Neuronal stem cell (in vitro differentiated cells): Measurements from ENCODE around the gene OVCA2.

Experiments
- DNase-seq: peaks from one replicate; pipeline ENCODE4 v3.0.0-alpha.2; 2013; ENCODE audit warnings: low spot score
- H2AFZ ChIP-seq: one replicate; pipeline ENCODE4 v1.6.1; 2013; ENCODE audit warnings: mild to moderate bottlenecking, low read length, inconsistent platforms
- H2AK5ac ChIP-seq: 2 replicates; pipeline ENCODE4 v1.6.1; 2013; ENCODE audit warnings: low read depth, mild to moderate bottlenecking, inconsistent platforms, low read length, moderate library complexity, mixed read lengths
- H2BK120ac ChIP-seq: 2 replicates; pipeline ENCODE4 v1.6.1; 2013; ENCODE audit warnings: low read depth, mild to moderate bottlenecking, inconsistent platforms, low read length, moderate library complexity, mixed read lengths
- H2BK12ac ChIP-seq: one replicate; pipeline ENCODE4 v1.6.1; 2013; ENCODE audit warnings: low read length, inconsistent platforms
- H2BK15ac ChIP-seq: 2 replicates; pipeline ENCODE4 v1.6.1; 2013; ENCODE audit warnings: mild to moderate bottlenecking, low read length, inconsistent platforms, mixed read lengths
- H2BK5ac ChIP-seq: one replicate; pipeline ENCODE4 v1.6.1; 2013; ENCODE audit warnings: inconsistent platforms, mild to moderate bottlenecking, low read length, moderate library complexity
- H3K14ac ChIP-seq: one replicate; pipeline ENCODE4 v1.6.1; 2013; ENCODE audit warnings: low read length, inconsistent platforms
- H3K18ac ChIP-seq: 2 replicates; pipeline ENCODE4 v1.6.1; 2013; ENCODE audit warnings: low read length, inconsistent platforms
- H3K23ac ChIP-seq: 2 replicates; pipeline ENCODE4 v1.6.1; 2013; ENCODE audit warnings: low read depth, mild to moderate bottlenecking, mixed read lengths, low read length, inconsistent platforms; ENCODE audit not compliant: poor library complexity
- H3K27ac ChIP-seq: replicated peaks from 3 replicates; pipeline ENCODE4 v1.5.1; 2013; ENCODE audit warnings: low read length, inconsistent platforms
- H3K27me3 ChIP-seq, 3 experiments: 2 replicates each; pipeline ENCODE4 v1.6.1; 2013; ENCODE audit warnings: low read length in 3 of 3, mild to moderate bottlenecking in 2 of 3, inconsistent platforms in 1 of 3, low read depth in 1 of 3, mixed read lengths in 1 of 3, moderate library complexity in 1 of 3; ENCODE audit not compliant: control insufficient read depth in 3 of 3, insufficient read depth in 3 of 3
- H3K36me3 ChIP-seq, 2 donors: replicated peaks in 1 of 2; 2 replicates each; pipeline ENCODE4 v1.6.1; 2013; ENCODE audit warnings: low read length in 2 of 2; ENCODE audit not compliant: control insufficient read depth in 2 of 2, insufficient read depth in 2 of 2
- H3K4ac ChIP-seq: 2 replicates; pipeline ENCODE4 v1.6.1; 2013; ENCODE audit warnings: inconsistent platforms, mild to moderate bottlenecking, low read length, moderate library complexity
- H3K4me1 ChIP-seq, 2 donors: 1 replicate in 1 of 2; 2 replicates in 1 of 2; pipeline ENCODE4 v1.6.1; 2013; ENCODE audit warnings: low read length in 2 of 2, low read depth in 1 of 2; ENCODE audit not compliant: control insufficient read depth in 2 of 2, insufficient read depth in 1 of 2
- H3K4me2 ChIP-seq: one replicate; pipeline ENCODE4 v1.6.1; 2013; ENCODE audit warnings: mild to moderate bottlenecking, low read length, inconsistent platforms; ENCODE audit not compliant: insufficient read depth, poor library complexity, severe bottlenecking
- H3K4me3 ChIP-seq, 2 donors: 2 replicates each; pipeline ENCODE4 v1.5.1; 2013; ENCODE audit warnings: low read length in 2 of 2, mild to moderate bottlenecking in 2 of 2, inconsistent platforms in 1 of 2, moderate library complexity in 1 of 2
- H3K79me1 ChIP-seq: one replicate; pipeline ENCODE4 v1.6.1; 2013; ENCODE audit warnings: low read depth, mild to moderate bottlenecking, inconsistent platforms, low read length, moderate library complexity
- H3K9ac ChIP-seq: one replicate; pipeline ENCODE4 v1.6.1; 2013; ENCODE audit warnings: mild to moderate bottlenecking, low read depth, low read length, inconsistent platforms; ENCODE audit not compliant: poor library complexity
- H3K9me3 ChIP-seq, 2 donors: replicated peaks in 1 of 2; 2 replicates each; pipeline versions ENCODE3 to v1.6.1; 2013; ENCODE audit warnings: low read length in 2 of 2, mild to moderate bottlenecking in 2 of 2, inconsistent platforms in 1 of 2, low read depth in 1 of 2, mixed read lengths in 1 of 2, moderate library complexity in 1 of 2; ENCODE audit not compliant: control insufficient read depth in 2 of 2, insufficient read depth in 1 of 2
- H4K8ac ChIP-seq: one replicate; pipeline ENCODE4 v1.6.1; 2013; ENCODE audit warnings: low read depth, mild to moderate bottlenecking, inconsistent platforms, low read length, moderate library complexity
- H4K91ac ChIP-seq: one replicate; pipeline ENCODE4 v1.6.1; 2013; ENCODE audit warnings: low read length, low read depth, mild to moderate bottlenecking, inconsistent platforms; ENCODE audit not compliant: poor library complexity
- WGBS, 2 donors: extraction: QIAGEN DNeasy Blood & Tissue Kit; methylation state at CpG; one replicate each; pipeline ENCODE4 v1.1.7; 2013; ENCODE audit warnings: missing lambda C conversion rate in 2 of 2, mixed read lengths in 1 of 2; ENCODE audit not compliant: insufficient read length in 2 of 2, insufficient replicate concordance in 1 of 2; ENCODE audit errors: extremely low coverage in 2 of 2; 5-methylcytosine and 5-hydroxymethylcytosine counted together

The OVCA2 gene

DNA sequence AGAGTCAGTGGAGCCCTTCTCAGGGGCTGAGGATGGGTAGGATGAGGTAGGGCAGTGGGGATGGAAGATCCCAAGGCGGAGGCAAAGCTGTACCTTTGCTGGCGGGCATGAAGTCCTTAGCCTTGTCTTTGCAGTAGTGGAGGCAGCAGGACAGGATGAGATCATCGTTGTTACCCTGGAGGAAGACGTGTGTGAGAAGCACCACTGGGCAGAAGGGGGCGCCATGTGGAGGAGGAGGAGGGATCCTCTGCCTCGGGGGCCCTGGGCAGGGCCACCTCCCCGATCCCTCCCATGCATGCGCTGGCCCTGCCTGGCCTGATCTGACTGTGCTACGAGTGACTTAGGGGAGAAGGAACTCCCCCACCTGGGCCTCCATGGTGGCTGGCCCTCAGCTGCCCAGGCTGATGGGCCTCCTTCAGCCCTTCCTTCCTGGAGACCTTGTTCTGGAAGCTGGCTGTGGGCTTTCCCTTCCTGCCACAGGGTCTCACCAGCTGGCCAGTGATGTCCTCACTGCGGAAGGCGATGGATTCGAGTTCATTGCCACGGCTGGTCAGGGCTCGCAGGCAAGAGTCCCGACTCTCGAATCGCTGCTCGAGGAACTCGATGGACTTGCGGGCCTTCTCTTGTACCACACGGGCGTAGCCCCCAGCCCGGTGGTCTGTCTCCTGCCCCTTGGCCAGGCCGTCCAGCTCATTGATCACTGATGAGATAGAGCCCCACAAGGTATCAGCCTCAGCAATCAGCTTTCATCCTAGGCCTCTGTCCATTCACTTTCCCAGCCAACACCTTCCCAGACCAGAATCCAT, 23.4 kb downstream of the OVCA2 start:
- Histone ChIP-seq H3K4ac (no peak overlapping the region), H2BK5ac (no peak overlapping the region), H3K14ac (no peak overlapping the region), H3K18ac (peak overlapping the region; percentile 48), H3K9ac (peak overlapping the region; percentile 56), H3K79me1 (peaks cover 8% of the 10 kb centered on the region), H4K91ac (no peak overlapping the region), H3K4me2 (no peak overlapping the region), H2BK15ac (no peak overlapping the region), H2AFZ (no peak overlapping the region), H2BK12ac (no peak overlapping the region), H3K23ac (peak overlapping the region; percentile 69), H3K27ac (no peak overlapping the region), H3K4me3 (no peak overlapping the region), H3K36me3 (peaks cover 30 to 92% of the 10 kb centered on the region in 2 donors), H2AK5ac (no peak overlapping the region), H3K27me3 (peaks cover 0 to 11% (median 2%) of the 10 kb centered on the region in 3 experiments), H4K8ac (no peak overlapping the region), H3K4me1 (peaks cover 4 to 17% of the 10 kb centered on the region in 2 donors), H3K9me3 (peaks cover 0 to 2% of the 10 kb centered on the region in 2 donors), H2BK120ac (no peak overlapping the region)
- no peak for DNase-seq
- no CpG with 5 or more reads among the region's 24 CpGs for WGBS, 2 donors

DNA sequence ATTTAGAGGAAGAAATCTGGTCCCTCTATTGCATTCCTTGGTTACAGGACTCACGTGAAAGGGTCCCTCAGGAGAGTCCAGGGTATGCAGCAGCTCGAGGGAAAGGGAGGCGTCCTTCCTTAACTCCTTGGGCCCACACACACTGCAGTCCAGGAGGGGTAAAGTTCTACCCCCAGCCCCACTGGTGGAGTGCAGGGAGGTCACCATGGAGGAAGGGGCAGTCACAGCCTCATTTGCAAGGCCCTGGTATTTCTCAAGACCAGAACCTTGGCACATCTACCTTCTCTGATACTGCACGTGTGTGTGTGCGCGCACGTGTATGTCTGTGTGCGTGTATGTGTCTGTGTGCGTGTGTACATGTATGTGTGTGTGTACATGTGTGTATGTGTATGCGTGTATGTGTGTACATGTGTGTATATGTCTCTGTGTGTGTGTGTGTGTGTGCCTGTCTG, 24.2 kb downstream of the OVCA2 start:
- Histone ChIP-seq H3K79me1 (peaks cover 8% of the 10 kb centered on the region), H3K9ac (peak overlapping the region; percentile 44), H2BK120ac (no peak overlapping the region), H3K18ac (no peak overlapping the region), H3K36me3 (peaks cover 30 to 93% of the 10 kb centered on the region in 2 donors), H4K8ac (no peak overlapping the region), H3K9me3 (peaks cover 0 to 2% of the 10 kb centered on the region in 2 donors), H3K23ac (no peak overlapping the region), H3K4me3 (peak overlapping the region in 1 of 2 donors; percentile 55), H2AFZ (no peak overlapping the region), H2BK12ac (no peak overlapping the region), H3K27me3 (peaks cover 0 to 3% (median 0%) of the 10 kb centered on the region in 3 experiments), H3K14ac (peak overlapping the region; percentile 47), H3K4me1 (peaks cover 4 to 17% of the 10 kb centered on the region in 2 donors), H3K27ac (no peak overlapping the region), H3K4ac (peak overlapping the region; percentile 61), H2BK15ac (no peak overlapping the region), H4K91ac (no peak overlapping the region), H2BK5ac (no peak overlapping the region), H2AK5ac (no peak overlapping the region), H3K4me2 (no peak overlapping the region)
- no CpG with 5 or more reads among the region's 10 CpGs for WGBS, 2 donors
- DNase-seq = no peak

DNA sequence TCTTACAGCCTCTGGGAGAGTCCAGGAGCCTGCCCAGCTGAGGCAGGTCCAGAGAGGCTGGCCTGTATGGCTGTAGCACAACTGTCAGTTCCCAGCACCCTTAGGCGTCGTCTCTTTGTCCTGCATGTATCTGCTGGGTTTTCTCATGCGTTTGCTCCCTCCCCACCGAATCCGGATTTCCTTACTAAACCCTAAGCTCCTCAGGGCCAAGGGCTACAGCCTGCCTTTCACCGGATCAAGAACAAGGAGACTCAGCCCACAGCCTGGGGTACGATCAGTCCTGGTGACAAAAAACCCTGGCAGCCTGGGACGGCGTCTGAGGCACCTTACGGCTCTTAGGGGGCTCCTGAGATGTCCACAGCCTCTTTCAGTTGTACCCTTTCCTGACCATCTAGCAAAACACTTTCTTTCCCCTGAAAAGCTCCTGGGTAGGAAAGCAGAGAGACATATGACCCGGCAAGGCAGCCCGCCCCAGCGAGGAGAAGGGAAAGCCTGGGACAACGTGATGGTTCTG, 25.3 kb downstream of the OVCA2 start:
- Histone ChIP-seq H2BK12ac (no peak overlapping the region), H4K91ac (no peak overlapping the region), H2AFZ (no peak overlapping the region), H3K4me1 (peaks cover 4 to 17% of the 10 kb centered on the region in 2 donors), H3K23ac (no peak overlapping the region), H3K4me3 (no peak overlapping the region), H3K36me3 (peaks cover 26 to 93% of the 10 kb centered on the region in 2 donors), H3K4me2 (no peak overlapping the region), H2AK5ac (no peak overlapping the region), H3K27me3 (no peaks in the 10 kb centered on the region), H3K18ac (no peak overlapping the region), H3K79me1 (peaks cover 5% of the 10 kb centered on the region), H4K8ac (no peak overlapping the region), H2BK120ac (no peak overlapping the region), H2BK5ac (no peak overlapping the region), H3K14ac (no peak overlapping the region), H3K27ac (no peak overlapping the region), H3K9me3 (peaks cover 0 to 2% of the 10 kb centered on the region in 2 donors), H3K9ac (no peak overlapping the region), H3K4ac (no peak overlapping the region), H2BK15ac (no peak overlapping the region)
- DNase-seq = no peak
- no CpG with 5 or more reads among the region's 14 CpGs for WGBS, 2 donors

DNA sequence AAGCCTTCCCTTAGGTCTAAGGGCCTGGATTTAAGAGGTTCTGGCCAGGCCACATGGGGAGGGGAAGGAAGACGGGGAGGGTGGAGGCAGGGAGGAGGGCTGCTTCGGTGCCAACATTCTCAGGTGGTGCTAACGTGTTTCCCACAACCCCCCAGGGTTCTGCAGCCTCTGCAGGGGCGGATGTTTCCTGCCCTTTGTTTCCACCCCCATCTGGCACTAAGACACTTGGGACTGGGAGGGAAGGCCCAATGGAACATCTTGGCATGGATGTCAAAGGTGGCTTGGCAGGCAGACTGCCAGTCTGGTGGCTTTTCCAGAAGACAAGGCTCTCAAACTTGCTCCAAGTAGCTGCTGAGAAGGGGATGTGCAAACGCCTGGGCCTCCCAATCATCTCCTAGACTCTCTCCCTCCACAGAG, 25.8 kb downstream of the OVCA2 start:
- Histone ChIP-seq H2BK15ac (no peak overlapping the region), H3K23ac (no peak overlapping the region), H2BK5ac (no peak overlapping the region), H3K4me1 (peaks cover 2 to 12% of the 10 kb centered on the region in 2 donors), H3K4me2 (no peak overlapping the region), H3K18ac (no peak overlapping the region), H2BK12ac (no peak overlapping the region), H3K36me3 (peaks cover 26 to 93% of the 10 kb centered on the region in 2 donors), H2BK120ac (no peak overlapping the region), H4K8ac (no peak overlapping the region), H3K14ac (no peak overlapping the region), H3K9ac (no peak overlapping the region), H3K9me3 (peaks cover 0 to 2% of the 10 kb centered on the region in 2 donors), H3K4me3 (no peak overlapping the region), H4K91ac (no peak overlapping the region), H2AK5ac (no peak overlapping the region), H3K4ac (no peak overlapping the region), H3K27ac (no peak overlapping the region), H3K79me1 (peaks cover 5% of the 10 kb centered on the region), H2AFZ (no peak overlapping the region), H3K27me3 (no peaks in the 10 kb centered on the region)
- no peak for DNase-seq
- no CpG with 5 or more reads among the region's 5 CpGs for WGBS, 2 donors
